ENCODE measurements around the gene SFTPB.

The SFTPB gene

GRCh38 chr2:85702800-85703199 is 34.8 kb upstream of the SFTPB start:
- DNase-seq, result no peak

DNA sequence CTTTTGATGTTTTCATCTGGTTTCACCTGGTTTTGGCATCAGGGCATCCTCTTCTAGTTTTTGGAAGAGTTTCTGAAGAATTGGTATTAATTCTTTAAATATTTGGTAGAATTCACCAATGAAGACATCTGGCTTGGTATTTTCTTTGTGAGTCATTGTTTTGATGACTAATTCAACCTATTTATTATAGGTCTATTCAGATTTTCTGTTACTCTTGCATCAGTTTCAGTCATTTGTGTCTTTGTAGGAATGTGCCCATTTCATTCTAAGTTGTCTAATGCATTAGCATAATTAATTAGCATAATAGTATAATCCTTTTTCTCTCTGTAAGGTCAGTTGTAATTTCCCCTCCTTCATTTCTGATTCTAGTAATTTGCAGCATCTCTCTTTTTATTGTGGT is 34.2 kb upstream of the SFTPB start:
- no peak for DNase-seq

GRCh38 chr2:85699325-85699724 is 31.3 kb upstream of the SFTPB start:
- DNase-seq, result no peak

DNA sequence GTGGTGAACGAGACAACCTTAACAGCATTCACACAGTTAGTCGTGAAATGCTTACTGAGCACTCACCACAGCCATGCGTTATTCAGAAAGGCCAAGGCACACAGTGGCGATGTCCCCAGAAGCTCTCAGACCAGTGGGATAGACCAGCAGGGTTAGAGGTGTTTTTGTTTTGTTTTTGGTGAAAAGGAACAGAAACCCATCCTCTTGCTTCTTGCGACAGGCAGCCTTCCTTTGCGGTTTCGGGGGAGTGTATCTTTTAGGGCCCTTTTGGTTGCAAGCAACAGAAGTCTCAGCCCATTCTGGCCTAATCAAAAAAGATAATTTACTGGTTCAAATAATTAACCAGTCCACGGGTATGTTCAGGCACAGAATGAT is 30.9 kb upstream of the SFTPB start:
- DNase-seq, result peak in 1 of 51 donors; percentile 25

GRCh38 chr2:85698184-85698879 is 30.3 kb upstream of the SFTPB start:
- DNase-seq, result no peak

- no peak for DNase-seq
Measured at GRCh38 chr2:85697716-85698115, 29.7 kb upstream of the SFTPB start.

DNA sequence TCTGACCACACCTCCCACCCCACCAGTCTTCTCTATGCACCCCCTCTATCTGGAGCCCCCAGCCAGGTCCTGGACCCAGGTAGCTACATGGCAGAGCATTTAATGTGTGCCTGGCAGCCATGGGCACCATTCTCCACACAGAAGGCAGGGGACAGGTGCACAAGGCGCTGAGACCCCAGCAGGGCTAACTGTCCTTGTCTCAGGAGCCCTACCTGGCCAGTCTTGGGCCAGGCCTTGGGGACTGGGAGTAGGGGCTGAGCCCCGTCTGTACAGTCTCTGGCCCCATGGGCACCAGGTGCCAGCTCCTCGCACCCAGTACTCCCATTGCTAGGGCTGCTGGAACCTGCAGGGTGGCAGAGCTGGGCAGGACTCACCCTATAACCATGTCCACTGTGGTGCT is 29.1 kb upstream of the SFTPB start:
- DNase-seq, result no peak

- no peak for DNase-seq
Measured at GRCh38 chr2:85695691-85696668, 28.0 kb upstream of the SFTPB start.

- no peak for DNase-seq
Measured at GRCh38 chr2:85695121-85695520, 27.1 kb upstream of the SFTPB start.

GRCh38 chr2:85694052-85695025 is 26.3 kb upstream of the SFTPB start, which contains the start of gene GNLY:
TSS of gene GNLY (plus strand) at chr2:85694358. CDS start at chr2:85694419, 61 bp downstream.
- no peak for DNase-seq

GRCh38 chr2:85692039-85692645 is 24.1 kb upstream of the SFTPB start:
- no peak for DNase-seq

GRCh38 chr2:85690932-85691331 is 22.9 kb upstream of the SFTPB start:
- DNase-seq, result no peak

DNA sequence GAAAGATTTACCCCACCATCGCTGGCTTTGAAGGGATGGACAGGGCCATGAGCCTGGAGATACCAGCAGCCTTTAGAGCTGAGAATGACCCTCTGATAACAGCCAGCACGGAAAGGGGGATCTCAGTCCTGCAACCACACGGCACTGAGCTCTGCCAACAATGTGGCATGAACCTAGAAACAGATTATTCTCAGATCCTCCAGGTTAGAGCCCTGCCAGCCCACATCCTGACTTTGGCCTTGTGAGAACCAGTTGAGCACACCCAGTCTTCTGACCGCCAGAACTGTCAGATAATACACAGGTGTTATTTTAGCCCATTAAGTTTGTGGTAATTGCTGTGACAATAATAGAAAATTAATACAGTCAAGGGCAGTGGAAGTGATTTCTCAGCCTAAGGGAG is 16.8 kb upstream of the SFTPB start:
- DNase-seq, result no peak

DNA sequence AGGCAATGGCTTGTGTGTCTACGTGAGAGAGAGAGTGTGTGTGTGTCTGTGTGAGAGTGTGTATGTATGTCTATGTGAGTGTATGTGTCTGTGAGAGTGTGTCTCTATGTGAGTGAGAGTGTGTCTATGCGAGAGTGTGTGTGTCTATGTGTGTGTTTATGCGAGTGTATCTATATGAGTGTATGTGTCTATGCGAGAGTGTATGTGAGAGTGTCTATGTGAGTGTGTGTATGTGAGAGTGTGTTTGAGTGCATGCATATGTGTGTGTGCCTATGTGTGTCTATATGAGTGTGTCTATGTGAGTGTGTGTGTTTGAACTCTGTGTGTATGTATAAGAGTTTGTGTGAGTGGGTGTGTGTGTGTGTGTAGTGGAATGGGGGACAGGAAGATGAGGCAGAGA is 16.4 kb upstream of the SFTPB start:
- DNase-seq, result no peak

DNA sequence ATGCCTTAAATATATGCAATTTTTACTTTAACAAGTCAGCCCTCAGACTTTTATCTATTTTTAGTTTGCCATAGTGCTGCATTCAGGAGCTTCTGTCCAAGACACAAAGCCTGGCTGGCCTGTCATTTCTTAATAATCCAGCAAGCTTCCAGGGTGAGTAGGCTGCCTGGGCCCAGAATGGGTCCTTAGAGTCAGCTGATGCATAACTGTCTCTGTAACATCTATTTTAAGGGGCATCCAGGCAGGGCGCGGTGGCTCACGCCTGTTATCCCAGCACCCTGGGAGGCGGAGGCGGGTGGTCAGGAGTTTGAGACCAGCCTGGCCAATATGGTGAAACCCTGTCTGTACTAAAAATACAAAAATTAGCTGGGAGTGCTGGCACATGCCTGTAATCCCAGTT is 14.4 kb upstream of the SFTPB start:
- no peak for DNase-seq

DNA sequence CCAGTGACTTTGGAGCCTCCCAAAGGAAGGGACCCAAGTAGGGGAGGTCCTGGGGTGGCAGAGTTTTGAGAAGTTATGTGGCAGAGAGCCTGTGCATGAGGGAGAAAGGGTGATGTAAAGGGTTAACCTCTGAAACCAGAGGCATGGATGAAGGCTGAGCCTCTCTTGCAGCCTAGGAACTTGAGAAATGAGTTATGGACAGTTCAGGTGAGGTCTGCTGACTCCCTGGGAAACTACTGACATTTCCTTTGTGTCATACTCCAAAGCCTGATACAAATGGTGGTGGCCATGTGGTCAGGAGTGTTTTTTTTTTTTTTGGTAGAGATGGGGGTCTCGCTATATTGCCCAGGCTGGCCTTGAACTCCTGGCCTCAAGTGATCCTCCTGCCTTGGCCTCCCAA is 13.8 kb upstream of the SFTPB start:
- DNase-seq, result no peak

- DNase-seq, result no peak
Measured at GRCh38 chr2:85681372-85681763, 13.4 kb upstream of the SFTPB start.

GRCh38 chr2:85680707-85681371 is 12.8 kb upstream of the SFTPB start:
- DNase-seq, result peak in 6 of 51 donors; percentile 14 to 31 (median 21)

- peak in 49 of 51 donors; percentile 13 to 82 (median 52) for DNase-seq
Measured at GRCh38 chr2:85678794-85679672, 11.0 kb upstream of the SFTPB start.
